ENCODE data around the gene NCKAP5.

DNA sequence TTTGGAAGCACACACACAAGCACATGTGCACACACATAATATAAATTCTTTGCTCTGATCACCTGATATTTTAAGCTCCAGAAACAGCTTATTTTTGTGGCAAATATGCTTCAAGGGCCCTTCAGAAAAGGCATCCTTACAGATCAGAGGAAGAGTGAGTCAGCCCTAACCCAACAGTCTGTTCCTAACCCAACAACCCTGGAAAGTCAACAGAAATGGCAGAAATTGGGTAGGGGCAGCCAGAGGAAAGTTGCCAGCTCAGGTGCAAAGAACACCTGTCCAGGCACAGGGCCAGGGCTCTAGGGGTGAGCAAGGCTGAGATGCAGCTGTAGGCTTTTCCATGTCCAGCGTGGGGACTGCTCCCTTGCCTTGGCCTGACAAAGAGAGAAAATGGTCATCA is 6.4 kb upstream of the NCKAP5 start:
- TF ChIP-seq BACH1 (IDR thresholded peaks at IDR 0.05; ENCODE audit: low read length) (no peak), CREB1 (IDR thresholded peaks at IDR 0.05) (no peak), POLR2A (IDR thresholded peaks at IDR 0.05; ENCODE audit: control extremely low read depth in 1 of 2, low read depth in 2 of 2, low read length in 2 of 2) (no peak), ZNF274 (IDR thresholded peaks at IDR 0.05; ENCODE audit: borderline replicate concordance, extremely low read depth, low read length) (no peak), SP1 (IDR thresholded peaks at IDR 0.05; ENCODE audit: low read depth, low read length) (no peak), TEAD4 (IDR thresholded peaks at IDR 0.05; ENCODE audit: low read depth, low read length) (no peak), SP2 (IDR thresholded peaks at IDR 0.05; ENCODE audit: low read length) (no peak)
